Heart right ventricle (tissue), 16 donors: ENCODE measurements around the gene AP3S2. TPM values are rescaled to one million over a fixed set of nuclear protein-coding genes. Genes with fewer than 3 reads are reported as not detected.
"Not testable (repeated sequence)": the region's sequence is repeated elsewhere in the genome, so short reads cannot be mapped to it uniquely, and the experiment has no call there.

Source experiments
- ATAC-seq, 8 donors: fragments of 200-7000 bp; cut with Tn5 transposase; one replicate each; pipeline ENCODE4 v1.9.1; 2020; ENCODE audit warnings: mild to moderate bottlenecking in 8 of 8, moderate library complexity in 8 of 8, moderate number of reproducible peaks in 1 of 8
- DNase-seq, 2 donors: peaks; one replicate each; pipeline ENCODE4 v3.0.0-alpha.2; 2020
- H3K27ac ChIP-seq, 10 donors: fragments of 200-600 bp; sonication (generic) in 2 of 10; one replicate each; pipeline versions ENCODE4 v1.5.0 to v1.8.0; 2020 to 2022; ENCODE audit warnings: mild to moderate bottlenecking in 3 of 10
- H3K27me3 ChIP-seq, 7 donors: fragments of 200-600 bp; one replicate each; pipeline ENCODE4 v1.8.0; 2021 to 2022; ENCODE audit warnings: mild to moderate bottlenecking in 2 of 7
- H3K36me3 ChIP-seq, 9 donors: fragments of 200-600 bp; sonication (generic) in 1 of 9; one replicate each; pipeline versions ENCODE4 v1.5.0 to v1.8.0; 2020 to 2022; ENCODE audit warnings: mild to moderate bottlenecking in 2 of 9
- H3K4me1 ChIP-seq, 9 donors: fragments of 200-600 bp; sonication (generic) in 1 of 9; one replicate each; pipeline versions ENCODE4 v1.5.0 to v1.8.0; 2020 to 2022; ENCODE audit warnings: mild to moderate bottlenecking in 4 of 9
- H3K4me3 ChIP-seq, 10 donors: fragments of 200-600 bp; sonication (generic) in 2 of 10; one replicate each; pipeline versions ENCODE4 v1.5.0 to v1.8.0; 2020 to 2022; ENCODE audit warnings: mild to moderate bottlenecking in 7 of 10, moderate library complexity in 2 of 10
- H3K9me3 ChIP-seq, 11 donors: fragments of 200-600 bp in 10 of 11; sonication (generic) in 2 of 11; one replicate each; pipeline versions ENCODE4 v1.5.0 to v1.8.0; 2013 to 2022; ENCODE audit warnings: mild to moderate bottlenecking in 2 of 11, control low read depth in 1 of 11, moderate library complexity in 1 of 11
- WGBS, 2 donors: extraction: QIAGEN DNeasy Blood & Tissue Kit; methylation state at CpG; one replicate each; pipeline ENCODE4 v1.1.7; 2013; ENCODE audit warnings: inconsistent platforms in 1 of 2; 5-methylcytosine and 5-hydroxymethylcytosine counted together
- intact Hi-C, 10 donors: fragments of 100-400 bp; cut with DNase I; formaldehyde crosslinking; loops; one replicate each; pipeline versions ENCODE4 v1.11.1 to v1.14.2; 2022
- long read RNA-seq, 3 donors: library from polyadenylated mRNA; unstranded; transcript quantifications; one replicate each; pipeline ENCODE4 v2.0.0, GENCODE V29; 2020 to 2021
- polyA plus RNA-seq, 2 donors: library from polyadenylated mRNA; stranded (reverse); fragments of 200-250 nt; gene quantifications; one replicate each; pipeline ENCODE4 v1.2.3, GENCODE V29; 2013
- total RNA-seq, 10 donors: library from RNA; stranded (reverse); fragmentation: NEBNext Ultra II Directional in 3 of 10; extraction: Animal tissue kit (Norgen Biotek cat#: 25700) in 3 of 10; gene quantifications; one replicate each; pipeline versions ENCODE4 v1.2.1 to v1.2.4, GENCODE V29; 2021 to 2023
- TF ChIP-seq, protein P1 (sequence below), 9 donors: fragments of 200-600 bp; sonication (generic) in 2 of 9; IDR thresholded peaks; one replicate each; pipeline versions ENCODE4 v1.5.0 to v1.8.0; 2021 to 2022; ENCODE audit warnings: antibody characterized with exemption in 9 of 9, mild to moderate bottlenecking in 5 of 9, moderate library complexity in 1 of 9
- donor health status: Arrhythmogenic right ventricular cardiomyopathy.
- donor health status: ischemic (EF 13 %, LVEDD 7.1; RV severe dilation, severe dysfunction).
- donor health status: healthy with polysubstance abuse.
- donor health status: DM: no; HTN: yes; CAD: no.
- donor health status: DM: no; HTN: no; CAD: no.
- donor health status: ischemic (EF 25% LVEDD 6.9; RV normal size, moderate dysfunction).
- donor health status: ischemic (EF 25% LVEDD 5.7; RV mildly dilated, moderate dysfunction).
- donor health status: healthy.
- donor health status: DM: yes; HTN: yes; CAD: no.
- donor health status: Ischemic cardiomyopathy.
- donor health status: ischemic (EF 35%, LVEDD 5.7; RV mildly dilated, moderate dysfunction).
- donor health status: nonischemic (EF 11% LVEDD 7.7; RV severe dilation, severe dysfunction).
- donor health status: DM: yes; HTN: yes; CAD: no.
- donor health status: PGD.
- donor health status: ischemic (EF 29% LVEDD 5.4; RV normal size, mild dysfunction).
- donor health status: nonischemic (EF 23%, LVEDD 6.1; RV moderate dilation, normal function).

AP3S2 gene
- total RNA-seq (10 to 100 TPM; 37.0 to 55.5 (median 46.1) TPM), polyA plus RNA-seq (10 to 100 TPM; 16.8 to 19.2 TPM)
- long read RNA-seq, donor 1, full-length matches to known transcripts = 80 of 87 reads
- long read RNA-seq, donor 1, partial matches to known transcripts = 1 of 87 reads
- long read RNA-seq, donor 1, other reads (novel, unspliced or antisense) = 6 of 87 reads
- long read RNA-seq, donor 2, full-length matches to known transcripts = 83 of 97 reads
- long read RNA-seq, donor 2, partial matches to known transcripts = 0 of 97 reads
- long read RNA-seq, donor 2, other reads (novel, unspliced or antisense) = 14 of 97 reads
- long read RNA-seq, donor 3, full-length matches to known transcripts = 257 of 284 reads
- long read RNA-seq, donor 3, partial matches to known transcripts = 7 of 284 reads
- long read RNA-seq, donor 3, other reads (novel, unspliced or antisense) = 20 of 284 reads

GRCh38 chr15:89893696-89894447 is at the start of gene AP3S2:
TSS of gene AP3S2 (minus strand) at chr15:89893994. CDS start at chr15:89893949, 45 bp downstream.
- peak; percentile 88 to 92 for DNase-seq
- Histone ChIP-seq H3K4me3 (peak within 1 kb of the TSS; percentile 57 to 95 (median 82)), H3K27me3 (no peaks in the 10 kb centered on the region), H3K36me3 (peaks cover 0 to 6% (median under 1%) of the 10 kb centered on the region in 9 donors), H3K9me3 (no peaks in the 10 kb centered on the region), H3K4me1 (peaks cover 0 to 42% (median 19%) of the 10 kb centered on the region in 9 donors), H3K27ac (peak within 1 kb of the TSS; percentile 57 to 96 (median 90))
- TF ChIP-seq, protein P1, sequence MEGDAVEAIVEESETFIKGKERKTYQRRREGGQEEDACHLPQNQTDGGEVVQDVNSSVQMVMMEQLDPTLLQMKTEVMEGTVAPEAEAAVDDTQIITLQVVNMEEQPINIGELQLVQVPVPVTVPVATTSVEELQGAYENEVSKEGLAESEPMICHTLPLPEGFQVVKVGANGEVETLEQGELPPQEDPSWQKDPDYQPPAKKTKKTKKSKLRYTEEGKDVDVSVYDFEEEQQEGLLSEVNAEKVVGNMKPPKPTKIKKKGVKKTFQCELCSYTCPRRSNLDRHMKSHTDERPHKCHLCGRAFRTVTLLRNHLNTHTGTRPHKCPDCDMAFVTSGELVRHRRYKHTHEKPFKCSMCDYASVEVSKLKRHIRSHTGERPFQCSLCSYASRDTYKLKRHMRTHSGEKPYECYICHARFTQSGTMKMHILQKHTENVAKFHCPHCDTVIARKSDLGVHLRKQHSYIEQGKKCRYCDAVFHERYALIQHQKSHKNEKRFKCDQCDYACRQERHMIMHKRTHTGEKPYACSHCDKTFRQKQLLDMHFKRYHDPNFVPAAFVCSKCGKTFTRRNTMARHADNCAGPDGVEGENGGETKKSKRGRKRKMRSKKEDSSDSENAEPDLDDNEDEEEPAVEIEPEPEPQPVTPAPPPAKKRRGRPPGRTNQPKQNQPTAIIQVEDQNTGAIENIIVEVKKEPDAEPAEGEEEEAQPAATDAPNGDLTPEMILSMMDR (IDR thresholded peaks at IDR 0.05) = peak in 1 of 9 donors; percentile 16
- 0% methylated on average over 62 of the region's 62 CpGs for WGBS, 2 donors
- intact Hi-C loops = loop anchor here in 5 of 10 donors (2.0 to 10.0 kb wide), 4 partner anchors 108 to 331 kb away; partner anchors contain the start of gene ZNF710 (in 3 of the 5)
- peak; percentile 98 to 99 (median 99) for ATAC-seq

DNA sequence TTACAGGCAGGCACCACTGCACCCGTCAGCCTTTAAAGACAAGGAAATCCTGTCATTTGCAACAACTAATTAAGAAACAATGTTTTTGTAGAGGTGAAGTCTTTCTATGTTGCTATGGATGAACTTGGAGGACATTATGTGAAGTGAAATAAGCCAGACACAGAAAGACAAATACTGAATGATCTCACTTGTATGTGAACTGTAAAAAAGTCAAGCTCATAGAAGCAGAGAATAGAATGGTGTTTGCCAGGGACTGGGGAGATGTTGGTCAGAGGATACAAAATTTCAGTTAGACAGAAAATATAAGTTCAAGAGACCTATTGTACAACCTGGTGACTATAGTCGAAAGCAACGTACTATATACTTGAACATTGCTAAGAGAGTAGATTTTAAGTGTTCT is 46.1 kb upstream of the AP3S2 start:
- no peaks in the 10 kb centered on the region for H3K9me3 ChIP-seq
- intact Hi-C loops = no loop called here
- no peak for DNase-seq
- TF ChIP-seq, protein P1 (IDR thresholded peaks at IDR 0.05) = no peak
- no peak overlapping the region for H3K4me3 ChIP-seq
- no peak overlapping the region for H3K27ac ChIP-seq
- no peaks in the 10 kb centered on the region for H3K36me3 ChIP-seq
- 77 to 89% methylated on average over 3 of the region's 3 CpGs for WGBS, 2 donors
- ATAC-seq = no peak
- no peaks in the 10 kb centered on the region for H3K4me1 ChIP-seq
- no peaks in the 10 kb centered on the region for H3K27me3 ChIP-seq

- ATAC-seq, H3K36me3 ChIP-seq, H3K27me3 ChIP-seq, intact Hi-C loops, H3K4me1 ChIP-seq, DNase-seq, H3K4me3 ChIP-seq, H3K9me3 ChIP-seq, H3K27ac ChIP-seq: not testable (repeated sequence)
- 83 to 93% methylated on average over 2 of the region's 2 CpGs for WGBS, 2 donors
Measured at GRCh38 chr15:89939377-89939776, 45.6 kb upstream of the AP3S2 start.

DNA sequence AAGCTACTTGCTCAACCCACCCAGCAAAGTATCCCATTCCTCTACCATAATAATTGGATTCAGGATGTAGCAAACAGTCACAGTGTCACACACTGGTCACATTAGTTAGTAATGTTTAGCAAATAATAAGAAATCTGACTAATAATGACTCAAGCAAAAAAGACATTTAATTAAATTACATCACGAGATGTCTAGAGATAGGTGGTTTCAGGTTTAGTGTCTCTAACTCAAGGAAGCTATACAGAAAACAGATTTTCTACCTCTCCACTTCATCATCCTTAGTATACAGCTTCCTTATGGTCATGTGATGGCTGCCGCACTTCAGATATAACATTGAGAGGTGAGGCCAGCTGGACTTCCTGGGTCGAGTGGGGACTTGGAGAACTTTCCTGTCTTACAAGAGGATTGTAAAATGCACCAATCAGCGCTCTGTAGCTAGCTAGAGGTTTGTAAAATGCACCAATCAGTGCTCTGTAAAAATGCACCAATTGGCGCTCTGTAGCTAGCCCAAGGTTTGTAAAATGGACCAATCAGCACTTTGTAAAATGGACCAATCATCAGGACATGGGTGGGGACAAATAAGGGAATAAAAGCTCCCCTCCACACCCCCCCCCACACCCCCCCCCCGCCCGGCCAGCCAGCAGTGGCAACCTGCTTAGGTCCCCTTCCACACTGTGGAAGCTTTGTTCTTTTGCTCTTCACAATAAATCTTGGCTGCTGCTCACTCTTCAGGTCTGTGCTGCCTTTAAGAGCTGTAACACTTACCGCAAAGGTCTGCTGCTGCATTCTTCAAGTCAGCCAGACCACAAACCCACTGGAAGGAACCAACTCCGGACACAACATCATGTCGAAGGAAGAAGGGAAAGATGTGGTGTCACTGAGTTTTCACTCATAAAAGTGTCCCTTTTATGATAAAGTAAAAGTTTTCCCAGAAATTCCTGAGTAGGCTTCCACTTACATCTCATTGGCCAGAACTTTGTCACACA is 43.9 kb upstream of the AP3S2 start:
- Histone ChIP-seq H3K4me1 (no peaks in the 10 kb centered on the region), H3K36me3 (no peaks in the 10 kb centered on the region), H3K4me3 (no peak overlapping the region), H3K27ac (no peak overlapping the region), H3K27me3 (no peaks in the 10 kb centered on the region), H3K9me3 (no peaks in the 10 kb centered on the region)
- ATAC-seq = no peak
- TF ChIP-seq, protein P1 (IDR thresholded peaks at IDR 0.05) = no peak
- 81 to 85% methylated on average over 10 of the region's 10 CpGs for WGBS, 2 donors
- DNase-seq = no peak
- intact Hi-C loops = no loop called here
